C4-2B (cell line): Measurements from ENCODE around the gene MTSS2.
"Not testable (repeated sequence)": the region's sequence is repeated elsewhere in the genome, so short reads cannot be mapped to it uniquely, and the experiment has no call there.

Experiments used
- ZFX ChIP-seq: fragments of 450-650 bp; IDR thresholded peaks from 2 replicates; pipeline ENCODE4 v1.6.1; 2017
- TF ChIP-seq, protein P1 (sequence below): fragments of 450-650 bp; conservative IDR thresholded peaks from 2 replicates; pipeline ENCODE4 v1.5.1; 2017; ENCODE audit warnings: mild to moderate bottlenecking

DNA sequence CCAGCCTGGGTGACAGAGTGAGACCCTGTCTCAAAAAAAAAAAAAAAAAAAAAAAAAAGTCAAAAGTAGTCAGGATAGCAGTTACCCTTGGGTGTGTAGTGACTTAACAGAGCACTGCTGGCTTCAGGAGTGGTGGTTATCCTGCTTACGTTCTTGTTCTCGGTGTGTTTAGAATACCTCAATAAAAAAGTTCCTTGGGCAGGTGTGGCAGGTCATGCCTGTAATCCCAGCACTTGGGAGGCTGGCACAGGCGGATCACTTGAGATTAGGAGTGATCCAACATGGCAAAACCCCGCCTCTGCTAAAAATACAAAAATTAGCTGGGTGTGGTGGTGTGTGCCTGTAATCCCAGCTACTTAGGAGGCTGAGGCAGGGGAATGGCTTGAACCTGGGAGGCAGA, 14.9 kb downstream of the MTSS2 start:
- TF ChIP-seq, protein P1, sequence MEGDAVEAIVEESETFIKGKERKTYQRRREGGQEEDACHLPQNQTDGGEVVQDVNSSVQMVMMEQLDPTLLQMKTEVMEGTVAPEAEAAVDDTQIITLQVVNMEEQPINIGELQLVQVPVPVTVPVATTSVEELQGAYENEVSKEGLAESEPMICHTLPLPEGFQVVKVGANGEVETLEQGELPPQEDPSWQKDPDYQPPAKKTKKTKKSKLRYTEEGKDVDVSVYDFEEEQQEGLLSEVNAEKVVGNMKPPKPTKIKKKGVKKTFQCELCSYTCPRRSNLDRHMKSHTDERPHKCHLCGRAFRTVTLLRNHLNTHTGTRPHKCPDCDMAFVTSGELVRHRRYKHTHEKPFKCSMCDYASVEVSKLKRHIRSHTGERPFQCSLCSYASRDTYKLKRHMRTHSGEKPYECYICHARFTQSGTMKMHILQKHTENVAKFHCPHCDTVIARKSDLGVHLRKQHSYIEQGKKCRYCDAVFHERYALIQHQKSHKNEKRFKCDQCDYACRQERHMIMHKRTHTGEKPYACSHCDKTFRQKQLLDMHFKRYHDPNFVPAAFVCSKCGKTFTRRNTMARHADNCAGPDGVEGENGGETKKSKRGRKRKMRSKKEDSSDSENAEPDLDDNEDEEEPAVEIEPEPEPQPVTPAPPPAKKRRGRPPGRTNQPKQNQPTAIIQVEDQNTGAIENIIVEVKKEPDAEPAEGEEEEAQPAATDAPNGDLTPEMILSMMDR: not testable (repeated sequence)
- not testable (repeated sequence) for TF ChIP-seq ZFX
